GM12878 (cell line): ENCODE measurements around the gene FOXRED2. TPM values are rescaled to one million over a fixed set of nuclear protein-coding genes. Genes with fewer than 3 reads are reported as not detected.
A peak's percentile ranks its signal among the peaks of the same experiment; 100 is the strongest.

Experiments
- CBFB ChIP-seq: IDR thresholded peaks from 2 replicates; pipeline ENCODE4 v1.6.1; 2016; ENCODE audit warnings: antibody characterized with exemption, low read depth
- CUX1 ChIP-seq: IDR thresholded peaks from 2 replicates; pipeline ENCODE4 v1.6.1; 2012; ENCODE audit warnings: improper control_type of control experiment, low read depth, low read length; ENCODE audit not compliant: insufficient replicate concordance
- E4F1 ChIP-seq: fragments of 450-650 bp; IDR thresholded peaks from 2 replicates; pipeline ENCODE4 v1.6.1; 2018; ENCODE audit warnings: borderline replicate concordance, mild to moderate bottlenecking; ENCODE audit not compliant: partially characterized antibody
- GABPA ChIP-seq: IDR thresholded peaks from 2 replicates; pipeline ENCODE4 v1.6.1; 2014; ENCODE audit warnings: antibody characterized with exemption, low read depth, mild to moderate bottlenecking, inconsistent platforms
- MEF2A ChIP-seq: IDR thresholded peaks from 2 replicates; pipeline ENCODE4 v1.6.1; 2011; ENCODE audit warnings: low read depth, mild to moderate bottlenecking, low read length, moderate library complexity; ENCODE audit not compliant: insufficient read depth
- MLLT1 ChIP-seq: fragments of 450-650 bp; IDR thresholded peaks from 2 replicates; pipeline ENCODE4 v1.6.1; 2016; ENCODE audit warnings: mild to moderate bottlenecking
- NFXL1 ChIP-seq: fragments of 450-650 bp; IDR thresholded peaks from 2 replicates; pipeline ENCODE4 v1.6.1; 2017; ENCODE audit warnings: antibody characterized with exemption, mild to moderate bottlenecking, borderline replicate concordance
- NRF1 ChIP-seq: conservative IDR thresholded peaks from 2 replicates; pipeline ENCODE4 v1.6.1; 2011; ENCODE audit warnings: mild to moderate bottlenecking, low read depth, low read length, improper control_type of control experiment
- POLR2AphosphoS5 ChIP-seq: IDR thresholded peaks from 2 replicates; pipeline ENCODE4 v1.6.1; 2011; ENCODE audit warnings: mild to moderate bottlenecking, low read length, inconsistent platforms
- RAD51 ChIP-seq: fragments of 450-650 bp; IDR thresholded peaks from 2 replicates; pipeline ENCODE4 v1.6.1; 2016; ENCODE audit warnings: moderate library complexity, mild to moderate bottlenecking, inconsistent platforms
- SREBF1 ChIP-seq: IDR thresholded peaks from 2 replicates; pipeline ENCODE4 v1.6.1; 2012; ENCODE audit warnings: mild to moderate bottlenecking, low read length
- STAT3 ChIP-seq: IDR thresholded peaks from 2 replicates; pipeline ENCODE4 v1.6.1; 2011; ENCODE audit warnings: low read depth, low read length, improper control_type of control experiment
- WRNIP1 ChIP-seq: IDR thresholded peaks from 2 replicates; pipeline ENCODE4 v1.6.1; 2011; ENCODE audit warnings: low read depth, low read length, improper control_type of control experiment, borderline replicate concordance
- ZBTB40 ChIP-seq: fragments of 450-650 bp; IDR thresholded peaks from 2 replicates; pipeline ENCODE4 v1.6.1; 2016; ENCODE audit warnings: mild to moderate bottlenecking, moderate library complexity, borderline replicate concordance
- ZNF207 ChIP-seq: fragments of 450-650 bp; IDR thresholded peaks from 2 replicates; pipeline ENCODE4 v1.6.1; 2014; ENCODE audit warnings: antibody characterized with exemption, mild to moderate bottlenecking, borderline replicate concordance
- polyA plus RNA-seq, 11 experiments: library from polyadenylated mRNA; depleted of rRNA in 4 of 11; unstranded in 6 of 11; stranded (reverse) in 5 of 11; fragments of >200 nt; fragmentation: Nextera tagmentation in 4 of 11; fragmentation: Illumina TruSeq in 1 of 11; extraction: Ambion mirVana in 4 of 11; extraction: Trizol in 1 of 11; gene quantifications; 1 replicate in 1 of 11; 2 replicates in 10 of 11; pipeline versions ENCODE4 v1.2.1 to v1.2.3, GENCODE V29; 2011 to 2016; ENCODE audit warnings: inconsistent platforms in 2 of 11, missing spikeins in 2 of 11, low read depth in 1 of 11
- total RNA-seq, 4 experiments: library from RNA; depleted of rRNA in 3 of 4; stranded (reverse); fragments of >200 nt in 3 of 4; fragmentation: Illumina TruSeq in 1 of 4; extraction: Trizol in 1 of 4; gene quantifications; 2 replicates each; pipeline versions ENCODE4 v1.2.1 to v1.2.3, GENCODE V29; 2013 to 2021

The FOXRED2 gene
- total and polyA plus RNA-seq, 10 of the 15 experiments (the other 5 are each of a cell fraction or from before 2014, with no cell fraction given): 1.8 to 28.8 (median 7.6) TPM

- TF ChIP-seq CUX1 (no peak), E4F1 (peak; percentile 100), MEF2A (no peak), STAT3 (no peak), WRNIP1 (no peak), ZBTB40 (peak; percentile 93), NRF1 (peak; percentile 38; the same call in 1 of the 2 replicates), ZNF207 (peak; percentile 95), MLLT1 (peak; percentile 82), SREBF1 (no peak), GABPA (peak; percentile 93), NFXL1 (no peak), CBFB (no peak; the same call in 1 of the 2 replicates), RAD51 (no peak), POLR2AphosphoS5 (peak; percentile 99)
Measured at GRCh38 chr22:36528795-36529751, 22.2 kb upstream of the FOXRED2 start, which contains the start of gene EIF3D (continued).
